ENCODE data around the gene D2HGDH.
"Not testable (repeated sequence)": the region's sequence is repeated elsewhere in the genome, so short reads cannot be mapped to it uniquely, and the experiment has no call there.

The D2HGDH gene

DNA sequence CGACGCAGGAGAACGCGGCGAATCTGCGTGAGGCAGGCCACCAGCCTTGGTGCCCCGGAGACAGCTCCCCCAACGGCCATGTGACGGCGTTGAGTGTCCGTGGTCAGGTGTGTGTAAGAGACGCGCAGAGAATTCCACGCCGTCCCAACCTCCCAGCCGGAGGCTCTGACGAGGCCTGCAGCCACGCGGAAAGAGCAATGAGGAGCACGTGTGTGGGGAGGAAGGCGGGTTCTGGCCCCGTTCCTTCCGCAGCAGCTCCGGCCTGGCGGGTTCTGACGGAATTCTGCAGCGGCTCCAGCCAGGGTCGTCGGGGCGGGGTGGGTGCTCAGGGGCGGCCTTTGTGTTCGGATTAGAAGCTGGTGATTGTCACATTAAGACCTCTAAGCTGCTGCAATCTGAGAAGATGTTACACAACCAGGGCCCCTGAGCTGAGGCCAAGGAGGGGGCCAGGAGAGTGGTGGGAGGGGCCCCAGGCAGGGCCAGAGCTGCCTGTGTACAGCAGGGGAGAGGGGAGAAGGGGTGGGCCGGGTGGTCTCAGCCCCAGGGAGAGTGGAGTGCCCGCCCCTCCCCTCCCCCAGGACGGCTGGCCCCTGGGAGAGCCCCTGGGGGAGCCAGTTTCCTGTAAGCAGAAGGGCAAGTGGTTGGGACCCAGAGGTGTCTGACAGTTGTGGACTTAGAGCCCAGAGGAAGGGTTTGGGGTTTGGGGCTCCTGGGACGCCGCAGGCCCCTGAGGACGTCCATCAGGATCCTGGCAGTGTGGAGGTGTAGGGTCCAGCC is 37.0 kb downstream of the D2HGDH start:
- no peak for DNase-seq

DNA sequence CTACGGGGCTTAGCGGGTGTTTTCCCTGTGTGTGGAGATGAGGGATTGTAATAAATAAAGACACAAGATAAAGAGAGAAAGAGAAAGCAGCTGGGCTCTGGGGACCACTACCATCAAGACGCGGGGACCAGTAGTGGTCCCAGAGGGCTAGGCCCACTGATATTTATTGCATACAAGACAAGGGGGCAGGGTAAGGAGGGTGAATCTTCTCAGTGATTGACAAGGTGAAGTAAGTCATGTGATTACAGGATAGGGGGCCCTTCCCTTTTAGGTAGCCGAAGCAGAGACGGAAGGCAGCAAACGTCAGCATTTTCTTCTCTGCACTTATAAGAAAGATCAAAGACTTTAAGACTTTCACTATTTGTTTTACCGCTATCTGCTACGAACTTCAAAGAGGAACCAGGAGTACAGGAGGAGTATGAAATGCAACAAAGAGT is 37.7 kb downstream of the D2HGDH start:
- peak; percentile 36 for DNase-seq

DNA sequence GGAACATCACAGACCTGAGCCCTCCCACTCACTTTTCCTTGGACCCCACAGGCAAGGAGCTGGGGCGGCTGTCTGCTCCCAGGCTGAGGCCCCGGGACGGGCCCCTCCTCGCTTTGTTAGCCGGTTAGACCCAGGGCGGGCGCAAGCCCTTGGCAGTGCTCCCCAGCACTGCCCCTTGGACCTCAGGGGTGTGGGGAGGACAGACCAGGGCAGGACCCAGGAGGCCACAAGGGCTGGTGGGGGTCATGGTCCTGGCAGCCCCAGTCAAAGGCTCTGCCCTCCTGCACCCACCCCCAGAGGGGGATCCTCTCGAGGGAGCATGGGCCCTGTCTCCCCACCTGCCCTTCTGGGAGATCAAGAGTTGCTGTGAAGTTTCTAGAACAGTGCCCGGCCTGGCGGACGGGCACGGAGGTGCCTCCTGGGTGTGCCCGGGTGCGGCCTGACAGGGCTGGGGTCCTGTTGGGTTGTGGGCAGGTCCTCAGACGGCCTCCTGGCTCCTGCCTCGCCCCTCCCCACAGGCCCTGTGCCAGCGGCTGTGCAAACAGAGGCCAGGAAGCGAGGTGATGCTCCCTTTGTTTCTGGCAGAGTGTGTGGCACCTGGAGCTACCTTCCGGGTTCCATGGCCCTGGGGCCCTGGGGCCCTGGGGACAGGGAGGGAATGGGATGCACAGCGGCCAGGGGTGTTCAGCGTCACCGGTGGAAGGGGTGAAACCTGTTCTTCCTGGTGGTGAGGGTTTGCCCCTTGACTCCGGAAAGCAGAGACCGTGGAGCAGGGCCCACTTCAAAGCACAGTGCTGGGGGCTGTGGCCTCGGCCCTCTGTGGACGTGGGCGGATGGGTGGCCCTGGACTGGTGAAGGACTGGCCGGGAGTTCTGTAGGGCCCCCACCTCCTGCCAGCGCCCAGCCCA is 39.3 kb downstream of the D2HGDH start:
- DNase-seq, result no peak

DNA sequence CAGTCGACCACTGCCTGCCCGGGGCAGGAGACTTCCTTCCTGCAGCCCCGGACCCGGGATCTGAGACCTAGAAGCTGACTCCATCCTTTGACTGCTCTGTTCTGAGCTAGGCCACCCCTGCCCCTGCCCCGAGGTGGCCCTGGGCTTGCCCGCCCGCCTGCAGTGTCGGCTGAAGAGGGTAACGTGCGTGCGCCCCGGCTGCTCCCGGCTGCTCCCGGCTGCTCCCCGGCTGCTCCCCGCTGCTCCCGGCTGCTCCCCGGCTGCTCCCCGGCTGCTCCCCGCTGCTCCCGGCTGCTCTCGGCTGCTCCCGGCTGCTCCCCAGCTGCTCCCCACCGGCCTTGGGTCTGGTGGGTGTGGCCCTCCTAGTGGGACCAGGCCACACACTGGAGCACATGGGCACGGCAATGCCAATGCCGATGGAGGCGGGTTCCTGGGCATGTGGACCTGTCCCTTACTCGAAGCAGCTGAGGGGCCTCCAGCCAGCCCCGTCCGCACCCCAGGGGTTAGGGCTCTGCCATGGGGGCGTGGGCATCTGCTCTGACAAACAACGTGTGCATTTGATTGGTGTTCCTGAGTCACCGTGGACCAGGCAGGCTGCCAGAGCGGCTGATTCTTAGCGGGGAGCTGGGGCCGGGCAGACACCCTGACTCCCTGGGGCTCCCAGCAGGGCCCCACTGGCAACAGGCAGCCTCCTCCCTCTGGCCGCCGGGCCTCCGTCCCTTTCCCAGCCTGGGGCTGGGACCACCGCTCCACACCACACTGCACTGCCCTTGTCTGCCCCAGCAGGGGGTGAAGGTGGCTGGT is 40.2 kb downstream of the D2HGDH start:
- no peak for DNase-seq

DNA sequence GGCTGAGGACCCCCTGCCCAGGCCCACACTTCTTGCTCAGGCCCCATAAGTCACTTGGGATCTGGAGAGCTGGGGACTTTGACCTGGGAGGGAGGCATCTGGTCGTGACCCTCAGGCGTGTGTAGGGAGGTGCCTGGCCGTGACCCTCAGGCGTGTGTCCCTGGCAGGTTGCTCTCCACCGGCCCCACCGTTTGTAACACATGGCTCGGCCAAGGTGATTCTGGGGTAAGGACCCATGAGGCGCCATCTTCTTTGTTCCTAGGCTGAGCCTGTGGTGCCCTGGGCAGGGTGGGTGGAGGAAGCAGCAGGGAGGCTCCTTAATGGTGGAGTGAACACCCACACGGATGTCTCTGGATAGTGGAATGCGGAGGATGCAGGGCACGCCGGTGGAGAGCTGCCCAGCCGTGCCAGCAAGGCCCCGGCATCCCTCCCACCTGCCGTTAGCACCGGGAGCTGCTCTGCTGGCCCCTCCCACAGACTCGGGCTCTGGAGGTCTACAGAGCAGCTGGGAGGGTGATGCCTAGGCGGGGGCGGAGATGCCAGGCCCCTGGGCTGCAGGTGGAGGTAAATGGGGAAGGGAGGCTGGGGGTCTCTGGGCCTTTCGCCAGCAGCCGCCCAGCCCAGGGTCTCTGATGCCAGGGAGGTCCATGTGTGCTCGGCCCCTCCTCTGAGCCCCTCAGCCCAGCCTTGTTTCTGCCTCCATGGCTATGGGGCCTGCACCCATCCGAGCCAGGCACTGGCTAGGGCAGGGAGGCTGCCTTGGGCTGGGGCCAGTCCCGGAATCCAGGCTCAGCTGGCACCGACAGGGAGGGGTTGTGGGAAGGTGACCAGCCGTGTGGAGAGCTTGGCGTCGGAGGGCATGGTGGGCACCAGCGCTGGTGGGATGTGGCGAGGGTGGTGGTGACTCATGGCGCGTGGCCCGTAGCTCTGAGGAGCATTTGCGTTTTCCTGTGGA is 41.1 kb downstream of the D2HGDH start:
- DNase-seq, result no peak

DNA sequence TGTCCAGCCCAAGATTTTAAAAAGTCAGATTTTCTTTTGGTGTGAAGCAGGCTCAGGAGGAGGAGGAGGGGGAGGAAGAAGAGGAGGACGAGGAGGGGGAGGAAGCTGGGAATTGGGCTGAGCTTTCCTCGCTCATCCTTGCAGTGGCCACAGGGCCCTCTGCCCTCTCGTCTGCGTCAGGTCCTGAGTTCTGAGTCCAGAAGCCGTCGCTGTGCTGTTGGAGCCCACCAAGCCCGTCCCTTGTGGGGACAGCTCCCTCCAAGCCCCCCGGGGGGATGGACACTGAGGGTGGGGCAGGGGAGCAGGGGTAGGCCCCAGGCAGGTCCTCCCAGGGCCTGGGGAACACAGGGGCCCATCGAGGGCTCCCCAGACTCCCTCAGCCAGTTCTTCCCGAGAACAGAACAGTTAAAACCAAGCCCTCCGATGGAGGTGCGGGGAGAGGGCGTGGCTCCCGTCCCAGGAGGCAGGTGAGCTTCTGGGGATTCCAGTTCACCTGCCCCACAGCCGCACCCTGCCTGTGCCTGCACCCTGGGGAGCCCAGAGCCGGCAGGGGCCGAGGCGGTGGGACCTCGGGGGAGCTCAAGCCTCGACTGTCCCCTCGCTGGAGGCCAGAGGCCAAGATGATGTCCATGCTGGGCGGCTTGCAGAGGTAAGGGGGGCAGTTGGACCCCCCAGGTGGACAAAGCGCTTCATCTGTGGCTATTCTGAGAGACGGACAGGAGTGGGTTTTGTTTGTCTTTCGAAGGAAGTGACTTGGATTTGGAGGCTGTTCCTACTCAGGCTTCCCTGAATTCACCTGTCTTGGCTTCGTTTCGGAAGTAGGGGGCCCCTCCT is 42.1 kb downstream of the D2HGDH start, which contains the start of gene GAL3ST2:
Gene GAL3ST2, plus strand, starts transcription at position 487 of the 834 bp plus-strand sequence. Its CDS starts 134 bp downstream, at position 621.
- no peak for DNase-seq

DNA sequence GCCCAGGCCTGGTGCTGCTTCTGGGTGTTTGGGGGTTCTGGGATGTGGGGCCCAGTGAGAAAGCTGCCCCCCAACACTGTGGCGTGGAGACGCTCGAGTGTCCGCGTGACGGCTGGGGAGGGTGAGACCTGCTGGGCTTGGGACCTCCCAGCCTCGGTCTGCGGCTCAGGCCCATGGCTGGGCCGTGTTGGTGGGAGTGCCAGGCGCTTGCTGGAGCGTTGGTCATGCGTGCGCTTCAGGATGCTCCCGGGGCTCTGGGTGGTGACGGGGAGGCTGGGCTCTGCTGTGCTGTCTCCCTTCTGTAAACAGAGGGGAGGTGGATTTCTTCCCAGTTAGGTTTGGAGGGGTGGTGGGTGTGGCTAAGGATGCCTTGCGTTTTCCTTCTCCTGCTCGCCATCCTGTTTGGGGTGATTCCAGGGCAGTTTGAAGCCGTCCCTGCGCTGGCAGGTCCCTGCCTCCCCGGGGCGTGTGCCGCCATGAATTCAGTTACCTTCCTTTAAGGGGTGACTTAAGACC is 42.8 kb downstream of the D2HGDH start:
- DNase-seq, result no peak

DNA sequence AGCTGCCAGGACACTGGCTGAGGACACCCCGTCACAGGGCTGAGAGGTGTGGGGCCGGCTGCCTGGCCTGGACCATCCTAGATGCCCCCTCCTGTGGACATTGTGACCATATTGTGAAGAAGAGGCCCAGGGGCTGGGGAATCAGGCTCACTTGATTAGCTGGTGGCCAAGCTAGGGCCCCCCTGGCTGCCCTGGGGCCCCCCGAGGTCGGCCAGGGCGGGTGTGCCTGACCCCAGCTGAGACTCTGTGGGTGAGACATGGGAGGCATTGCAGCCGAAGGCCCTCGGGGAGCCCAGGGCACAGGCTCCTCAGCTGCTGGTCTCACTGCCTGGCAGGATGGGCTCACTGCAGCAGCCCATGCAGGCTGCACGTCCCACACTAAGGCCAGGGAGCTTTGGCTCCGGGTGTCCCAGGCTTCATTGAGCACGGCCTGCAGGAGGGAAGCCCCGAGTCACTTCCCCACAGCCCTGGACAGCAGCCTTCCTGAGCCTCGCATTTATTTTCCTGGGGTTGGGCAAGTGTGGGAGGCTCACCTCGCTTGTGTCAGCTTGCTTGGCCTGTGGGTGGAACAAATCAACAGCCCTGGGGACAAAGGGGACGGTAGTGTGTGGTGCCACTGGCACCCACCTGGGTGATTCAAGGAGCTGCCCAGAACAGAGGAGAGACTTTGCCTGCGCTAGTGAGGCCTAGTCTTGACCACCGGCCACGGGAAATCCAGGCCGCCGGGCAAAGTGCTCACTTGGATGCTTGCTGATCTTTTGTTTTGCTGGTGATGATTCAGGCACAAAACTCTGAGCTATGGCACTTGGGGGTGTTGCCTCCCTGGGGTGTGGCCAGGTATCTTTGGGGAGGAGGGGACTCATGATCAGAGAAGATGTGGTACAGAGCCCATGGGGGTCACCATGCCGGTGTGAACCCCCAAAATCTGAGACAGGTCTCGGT is 43.5 kb downstream of the D2HGDH start:
- DNase-seq, result no peak

DNA sequence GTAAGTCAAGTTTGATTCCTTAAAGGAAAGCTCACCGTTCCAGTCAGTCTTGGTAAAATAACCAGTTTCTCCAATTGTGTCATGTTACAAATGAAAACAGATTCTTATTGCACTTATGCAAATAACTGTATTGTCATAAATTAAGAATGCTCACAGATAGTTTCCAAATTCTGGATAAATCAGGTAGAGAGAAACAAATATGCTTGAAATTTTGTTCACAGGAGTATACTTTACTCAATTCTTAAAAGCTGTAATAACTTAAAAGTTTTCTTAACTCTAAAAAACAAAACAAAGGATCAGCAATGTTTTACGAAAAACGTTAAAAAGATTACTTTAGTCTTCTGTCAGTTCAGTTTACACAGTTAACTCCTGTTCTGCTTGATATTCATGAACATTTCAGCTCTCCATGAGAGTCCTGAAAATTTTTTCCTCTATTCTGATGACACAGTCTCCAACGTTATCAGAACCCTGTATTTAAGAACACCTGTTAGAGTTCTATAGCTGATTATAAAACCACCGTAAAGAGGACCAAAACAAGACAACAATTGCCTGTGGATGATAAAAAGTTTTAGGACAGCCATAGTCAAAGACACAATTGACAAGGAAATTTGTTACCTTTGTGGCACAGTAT is 46.6 kb downstream of the D2HGDH start:
- no peak for DNase-seq

DNA sequence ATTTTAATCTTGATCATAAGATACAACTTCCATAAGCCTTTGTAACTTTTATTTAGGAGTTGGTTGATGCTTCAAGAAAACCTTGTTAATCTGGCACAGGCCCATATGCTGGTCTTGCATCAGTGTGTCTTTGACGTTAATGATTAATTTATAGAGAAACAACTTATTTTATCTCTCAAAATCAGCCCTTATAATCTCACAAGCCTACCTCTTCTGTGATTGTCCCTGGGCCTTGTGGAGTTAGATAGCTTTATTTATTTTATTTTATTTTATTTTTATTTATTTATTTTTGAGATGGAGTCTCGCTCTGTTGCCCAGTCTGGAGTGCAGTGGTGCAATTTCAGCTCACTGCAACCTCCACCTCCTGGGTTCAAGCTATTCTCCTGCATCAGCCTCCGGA is 47.6 kb downstream of the D2HGDH start:
- not testable (repeated sequence) for DNase-seq

DNA sequence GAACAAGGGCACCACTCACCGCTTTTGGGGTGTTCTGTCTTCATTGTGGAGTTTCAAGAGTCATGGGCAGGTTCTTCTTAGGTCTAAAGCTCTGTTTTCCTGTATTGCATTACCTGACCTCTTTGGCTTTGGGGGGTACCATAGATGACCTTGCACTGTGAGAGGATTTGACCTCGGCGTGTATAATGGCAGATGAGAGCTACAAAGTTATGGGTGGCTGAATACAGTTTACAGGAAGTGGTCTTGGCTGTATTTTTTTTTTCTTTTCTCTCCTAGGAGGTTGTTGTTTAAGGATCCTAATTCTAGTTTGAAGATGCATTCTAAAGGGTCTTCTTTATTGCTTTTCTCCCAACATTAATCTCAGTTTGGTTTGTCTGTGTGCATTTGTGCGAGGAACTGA is 53.7 kb downstream of the D2HGDH start:
- DNase-seq, result no peak

DNA sequence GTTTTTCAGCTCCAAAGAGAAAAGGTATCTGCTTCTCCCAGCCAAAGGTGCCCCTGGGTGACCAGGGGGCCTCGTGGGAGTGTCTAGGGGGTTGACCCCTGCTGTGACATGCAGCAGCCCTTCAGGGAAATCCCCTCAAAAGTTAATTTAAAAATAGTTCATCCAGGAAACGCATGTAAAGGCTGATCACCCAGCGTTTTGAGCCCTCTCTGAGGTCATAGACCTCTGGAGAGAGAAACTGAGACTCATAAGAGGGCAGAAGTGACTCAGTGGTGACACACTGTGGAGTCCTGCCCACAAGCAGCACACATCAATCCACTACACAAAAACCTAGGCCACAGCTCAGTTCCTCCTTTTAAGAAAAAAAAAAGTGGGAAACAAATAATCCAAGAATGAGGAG is 54.1 kb downstream of the D2HGDH start:
- DNase-seq, result peak; percentile 49

DNA sequence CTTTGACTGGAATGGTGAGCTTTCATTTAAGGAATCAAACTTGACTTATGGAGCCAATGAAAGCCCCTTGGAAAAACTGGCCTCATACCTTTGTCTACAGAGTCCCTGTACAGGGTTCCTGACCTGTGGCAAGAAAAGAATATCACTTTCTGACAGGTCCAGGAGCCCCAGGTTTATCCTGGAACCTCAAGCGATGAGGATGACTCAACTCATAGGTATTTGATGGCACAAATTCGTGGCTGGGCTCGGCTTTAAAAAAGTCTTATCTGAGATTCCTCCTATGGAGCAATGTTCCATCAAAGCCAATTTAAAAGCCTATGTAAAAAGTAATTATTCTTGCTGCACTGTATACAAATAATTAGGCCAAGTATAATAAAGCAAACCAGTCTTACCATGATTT is 57.0 kb downstream of the D2HGDH start:
- not testable (repeated sequence) for DNase-seq

DNA sequence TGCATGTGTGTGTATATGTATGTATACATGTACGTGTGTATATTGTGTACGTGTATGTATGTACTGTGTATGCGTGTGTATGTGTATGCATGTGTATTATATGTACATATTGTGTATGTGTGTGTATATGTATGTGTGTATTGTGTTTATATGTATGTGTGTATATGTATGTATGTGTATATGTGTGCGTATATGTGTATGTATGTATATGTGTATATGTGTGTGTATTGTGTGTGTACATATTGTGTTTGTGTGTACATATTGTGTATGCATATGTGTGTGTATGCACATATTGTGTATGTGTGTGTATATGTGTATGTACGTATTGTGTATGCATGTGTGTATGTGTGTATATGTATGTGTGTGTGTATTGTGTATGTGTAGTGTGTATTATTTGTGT is 59.0 kb downstream of the D2HGDH start:
- DNase-seq, result no peak

DNA sequence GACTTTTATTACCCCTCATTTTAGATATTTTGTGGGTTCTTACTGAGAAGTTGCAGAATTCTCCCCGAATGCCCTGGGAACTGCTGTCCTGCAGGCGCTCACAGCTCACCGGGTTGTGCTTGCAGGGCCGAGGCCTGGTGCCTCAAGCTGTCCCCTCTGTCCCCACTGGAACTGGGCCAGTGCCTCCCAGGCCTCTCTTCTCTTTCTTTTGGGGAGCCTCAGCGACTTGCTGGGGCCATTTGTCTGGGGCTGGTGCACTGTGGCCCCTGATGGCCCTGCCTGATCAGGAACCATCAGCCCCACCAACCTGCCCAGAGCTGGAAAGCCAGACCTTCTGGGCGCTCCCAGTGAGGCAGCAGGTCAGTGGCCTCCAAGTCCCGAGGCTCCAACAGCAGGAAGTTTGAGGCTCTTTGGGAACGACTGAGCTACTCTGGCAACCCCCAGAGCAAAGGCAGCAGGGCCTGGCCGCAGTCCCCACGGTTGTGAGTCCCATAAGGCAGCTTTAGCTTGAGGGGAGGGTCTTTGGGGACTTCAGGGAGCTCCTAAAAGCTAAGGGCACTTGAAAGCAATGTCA is 59.9 kb downstream of the D2HGDH start:
- DNase-seq, result no peak

DNA sequence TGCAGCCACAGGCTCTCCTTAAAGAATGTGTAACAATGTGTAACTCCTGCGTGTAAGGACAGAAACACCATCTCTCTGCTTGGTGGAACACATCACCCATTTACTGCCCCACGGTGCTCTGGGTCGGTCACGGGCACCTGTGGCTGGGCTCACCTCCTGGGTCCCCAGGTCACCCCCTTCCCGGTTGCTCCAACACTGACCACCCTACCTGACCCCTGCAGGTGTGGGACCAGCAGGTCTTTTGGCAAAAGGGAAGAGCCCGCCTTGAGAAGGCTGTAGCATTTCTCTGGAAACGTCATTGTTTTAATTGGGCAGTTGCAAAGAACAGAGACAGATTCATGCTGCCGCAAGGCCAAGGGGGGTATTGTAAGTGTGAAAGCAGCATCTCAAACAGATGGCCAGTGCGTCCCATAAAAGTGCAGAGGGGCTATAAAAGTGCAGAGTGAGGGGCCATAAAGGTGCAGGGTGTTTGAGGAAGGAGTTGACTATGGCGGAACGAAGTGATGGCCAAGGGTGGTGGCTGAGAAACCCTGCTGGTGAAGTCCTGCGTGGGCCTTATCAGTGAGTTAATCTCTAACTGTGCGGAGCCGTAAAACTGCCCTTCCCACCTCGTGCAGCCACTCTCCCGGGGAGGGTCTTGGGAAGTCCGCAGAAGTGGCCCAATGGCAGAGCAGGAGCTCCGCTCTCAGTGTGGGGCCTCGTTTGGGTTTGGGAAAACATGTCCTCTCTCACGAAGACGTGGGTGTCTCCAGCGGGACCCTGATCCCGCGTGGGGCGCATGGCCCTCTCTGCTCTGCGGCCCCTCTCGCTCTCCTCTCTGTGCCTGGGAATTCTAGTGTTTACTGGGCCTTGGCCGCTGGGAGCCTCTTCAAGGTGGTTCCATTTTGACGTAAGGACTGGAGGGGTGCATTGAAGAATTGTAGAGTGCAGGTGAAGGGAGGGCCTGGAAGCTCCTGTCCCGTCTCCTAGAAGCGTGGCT is 60.9 kb downstream of the D2HGDH start:
- DNase-seq, result no peak

DNA sequence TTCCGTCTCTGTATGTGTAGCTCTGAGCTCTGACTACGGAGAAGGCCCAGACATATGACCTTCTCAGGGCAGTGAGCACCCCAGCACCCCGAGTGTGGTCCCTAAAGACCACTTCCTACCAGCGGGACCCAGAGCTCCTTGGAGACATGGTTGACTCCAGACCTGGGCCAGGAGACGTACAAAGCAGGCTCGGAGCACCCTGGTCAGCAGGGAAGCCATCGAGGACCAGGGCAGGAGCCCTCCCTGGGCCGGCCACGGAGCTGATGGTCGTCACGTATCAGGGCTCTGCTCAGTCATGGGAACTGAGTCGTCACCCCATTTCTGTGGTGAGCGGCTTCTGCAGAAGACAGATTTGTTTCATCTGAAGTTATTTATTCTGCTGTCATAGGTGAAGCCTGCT is 61.8 kb downstream of the D2HGDH start:
- no peak for DNase-seq
